NB4 (cell line): ENCODE measurements around the gene ABHD17A.

Source experiments
- MYC ChIP-seq: IDR thresholded peaks from 2 replicates; pipeline ENCODE4 v1.6.1; 2011; ENCODE audit warnings: low read depth, low read length
- POLR2A ChIP-seq: IDR thresholded peaks from 2 replicates; pipeline ENCODE4 v1.6.1; 2011; ENCODE audit warnings: mild to moderate bottlenecking; ENCODE audit not compliant: insufficient read length; ENCODE audit errors: extremely low read depth
- TF ChIP-seq, protein P1 (sequence below): IDR thresholded peaks from 2 replicates; pipeline ENCODE4 v1.6.1; 2011; ENCODE audit warnings: low read depth, low read length
- TF ChIP-seq, protein P2 (sequence below): IDR thresholded peaks from one replicate; pipeline ENCODE4 v1.5.1; 2012; ENCODE audit warnings: low read depth, low read length

DNA sequence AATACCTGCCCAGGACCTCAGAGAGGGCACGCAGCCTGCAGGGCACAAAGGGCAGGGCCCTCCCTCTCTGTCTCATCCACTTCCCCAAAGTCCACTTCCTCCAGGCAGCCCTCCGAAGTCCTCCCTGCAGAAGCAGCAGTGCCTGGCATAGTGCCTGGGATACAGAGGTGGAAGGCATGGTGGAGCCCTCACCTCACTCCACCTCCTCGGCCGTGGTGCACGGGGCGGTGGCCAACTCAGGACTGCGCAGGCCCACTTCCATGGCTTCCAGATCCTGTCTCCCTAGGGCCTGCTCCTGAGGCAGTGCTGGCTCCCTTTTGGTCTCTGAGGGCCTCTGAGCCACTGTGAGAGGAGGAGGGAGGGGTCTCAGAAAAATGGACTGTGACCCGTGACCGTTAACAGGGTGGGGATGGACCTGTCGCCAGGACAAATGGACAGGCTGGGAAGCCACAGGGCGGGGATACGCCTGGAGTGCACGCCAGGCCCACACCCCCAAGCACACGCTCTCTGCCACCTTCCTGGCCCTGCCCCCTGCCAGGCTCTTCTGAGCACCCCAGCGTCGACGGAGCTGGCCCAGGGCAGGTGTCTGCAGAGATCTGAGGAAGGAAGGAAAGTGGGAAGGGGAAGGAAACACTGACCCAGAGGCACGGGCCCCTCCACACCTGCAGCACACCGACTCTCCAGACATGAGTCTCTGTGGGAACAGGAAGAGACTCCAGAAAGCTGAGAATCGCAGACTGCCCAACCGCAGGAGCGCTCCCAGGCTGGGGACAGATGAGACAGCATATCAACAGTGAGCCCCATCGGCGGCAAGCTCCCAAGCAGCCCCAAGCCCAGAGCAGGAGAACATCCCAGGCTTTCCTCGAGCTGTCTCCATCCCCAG lies 45.4 kb downstream of the ABHD17A start:
- TF ChIP-seq, protein P1, sequence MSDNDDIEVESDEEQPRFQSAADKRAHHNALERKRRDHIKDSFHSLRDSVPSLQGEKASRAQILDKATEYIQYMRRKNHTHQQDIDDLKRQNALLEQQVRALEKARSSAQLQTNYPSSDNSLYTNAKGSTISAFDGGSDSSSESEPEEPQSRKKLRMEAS = no peak
- TF ChIP-seq, protein P2, sequence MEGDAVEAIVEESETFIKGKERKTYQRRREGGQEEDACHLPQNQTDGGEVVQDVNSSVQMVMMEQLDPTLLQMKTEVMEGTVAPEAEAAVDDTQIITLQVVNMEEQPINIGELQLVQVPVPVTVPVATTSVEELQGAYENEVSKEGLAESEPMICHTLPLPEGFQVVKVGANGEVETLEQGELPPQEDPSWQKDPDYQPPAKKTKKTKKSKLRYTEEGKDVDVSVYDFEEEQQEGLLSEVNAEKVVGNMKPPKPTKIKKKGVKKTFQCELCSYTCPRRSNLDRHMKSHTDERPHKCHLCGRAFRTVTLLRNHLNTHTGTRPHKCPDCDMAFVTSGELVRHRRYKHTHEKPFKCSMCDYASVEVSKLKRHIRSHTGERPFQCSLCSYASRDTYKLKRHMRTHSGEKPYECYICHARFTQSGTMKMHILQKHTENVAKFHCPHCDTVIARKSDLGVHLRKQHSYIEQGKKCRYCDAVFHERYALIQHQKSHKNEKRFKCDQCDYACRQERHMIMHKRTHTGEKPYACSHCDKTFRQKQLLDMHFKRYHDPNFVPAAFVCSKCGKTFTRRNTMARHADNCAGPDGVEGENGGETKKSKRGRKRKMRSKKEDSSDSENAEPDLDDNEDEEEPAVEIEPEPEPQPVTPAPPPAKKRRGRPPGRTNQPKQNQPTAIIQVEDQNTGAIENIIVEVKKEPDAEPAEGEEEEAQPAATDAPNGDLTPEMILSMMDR = no peak
- TF ChIP-seq POLR2A (no peak), MYC (no peak)
